Activated CD4-positive, CD25-positive, alpha-beta regulatory T cell treated with anti-CD3 and anti-CD28 coated beads, Interleukin-2, amount 50 U/mL, for 72 hours (primary cell): ENCODE measurements around the gene SPACA4.
"Not testable (repeated sequence)": the region's sequence is repeated elsewhere in the genome, so short reads cannot be mapped to it uniquely, and the experiment has no call there.

Experiments used
- DNase-seq: peaks from one replicate; pipeline ENCODE4 v3.0.0; 2021

SPACA4 gene, protein sequence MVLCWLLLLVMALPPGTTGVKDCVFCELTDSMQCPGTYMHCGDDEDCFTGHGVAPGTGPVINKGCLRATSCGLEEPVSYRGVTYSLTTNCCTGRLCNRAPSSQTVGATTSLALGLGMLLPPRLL

DNA sequence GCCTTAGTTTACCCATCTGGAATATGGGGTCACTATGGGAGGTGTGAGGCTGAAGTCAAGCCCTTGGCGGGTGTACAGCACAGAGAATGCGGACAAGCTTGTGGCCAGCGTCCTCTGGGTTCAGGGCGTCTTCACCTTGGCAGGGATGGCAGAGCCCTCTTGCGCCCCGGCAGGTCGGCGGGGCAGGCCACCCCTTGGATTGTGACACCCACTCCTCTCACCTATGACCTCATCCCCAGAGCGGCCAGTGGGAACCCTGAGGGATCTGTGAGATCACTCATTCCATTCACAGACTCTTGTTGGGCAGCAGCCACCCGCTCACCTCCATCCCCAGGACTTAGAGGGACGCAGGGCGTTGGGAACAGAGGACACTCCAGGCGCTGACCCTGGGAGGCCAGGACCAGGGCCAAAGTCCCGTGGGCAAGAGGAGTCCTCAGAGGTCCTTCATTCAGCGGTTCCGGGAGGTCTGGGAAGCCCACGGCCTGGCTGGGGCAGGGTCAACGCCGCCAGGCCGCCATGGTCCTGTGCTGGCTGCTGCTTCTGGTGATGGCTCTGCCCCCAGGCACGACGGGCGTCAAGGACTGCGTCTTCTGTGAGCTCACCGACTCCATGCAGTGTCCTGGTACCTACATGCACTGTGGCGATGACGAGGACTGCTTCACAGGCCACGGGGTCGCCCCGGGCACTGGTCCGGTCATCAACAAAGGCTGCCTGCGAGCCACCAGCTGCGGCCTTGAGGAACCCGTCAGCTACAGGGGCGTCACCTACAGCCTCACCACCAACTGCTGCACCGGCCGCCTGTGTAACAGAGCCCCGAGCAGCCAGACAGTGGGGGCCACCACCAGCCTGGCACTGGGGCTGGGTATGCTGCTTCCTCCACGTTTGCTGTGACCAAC, at the start of gene SPACA4:
TSS of gene SPACA4 (plus strand) at position 280 of the 896 bp plus-strand sequence. CDS start at position 517, 237 bp downstream.
- DNase-seq, result no peak

- no peak for DNase-seq
Observed at GRCh38 chr19:48556825-48557224, 49.7 kb upstream of the SPACA4 start.

DNA sequence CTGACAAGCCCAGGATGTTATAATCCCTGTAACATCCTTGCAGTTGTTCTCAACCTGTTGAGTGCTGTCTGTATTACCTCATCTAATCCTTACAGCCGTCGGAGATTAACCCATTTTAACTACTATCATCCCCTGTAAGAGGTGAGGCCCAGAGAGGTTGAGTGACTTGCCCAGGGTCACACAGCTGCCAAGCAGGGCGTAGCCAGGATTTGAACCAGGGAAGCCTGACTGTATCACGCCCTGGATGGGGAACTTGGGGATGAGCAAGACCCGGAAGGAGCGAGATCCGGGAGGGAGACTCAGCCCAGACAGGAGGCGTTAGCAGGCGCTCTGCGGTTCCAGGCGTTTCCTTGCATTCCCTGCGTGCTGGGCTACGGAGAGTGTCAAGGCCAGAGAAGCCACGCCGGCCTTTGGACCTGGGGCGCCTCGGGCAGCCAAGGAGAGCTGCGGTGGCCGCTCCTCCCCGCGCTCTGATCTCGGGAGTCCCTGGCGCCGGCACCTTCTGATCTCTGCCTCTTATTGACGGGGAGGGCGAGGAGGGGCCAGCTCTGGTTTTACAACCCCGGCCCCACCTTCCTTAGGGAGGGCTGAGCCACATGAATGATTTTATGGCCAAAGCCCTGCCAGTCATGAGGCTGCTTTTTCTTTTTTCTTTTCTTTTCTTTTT, 48.4 kb upstream of the SPACA4 start:
- no peak for DNase-seq

DNA sequence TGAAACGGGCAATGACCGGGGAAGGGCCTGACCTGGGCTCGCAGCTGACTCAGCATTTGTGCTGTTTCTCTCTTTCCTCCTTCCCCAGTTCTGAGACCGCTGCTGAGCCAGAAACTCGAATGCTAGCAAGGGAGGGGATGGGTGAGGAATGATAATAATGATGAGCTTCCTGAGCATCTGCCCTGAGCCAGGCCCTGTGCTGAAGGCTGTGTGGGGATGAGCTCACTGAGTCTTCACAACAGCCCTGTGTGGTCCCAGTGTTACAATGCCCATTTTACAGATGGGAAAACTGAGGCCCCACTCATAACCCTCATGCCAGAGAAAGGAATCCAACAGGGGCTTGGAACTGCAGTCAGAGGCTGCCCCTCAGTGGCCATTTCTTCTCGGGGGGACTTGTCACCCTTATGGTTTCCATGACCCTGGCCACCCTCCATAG, 46.4 kb upstream of the SPACA4 start:
- no peak for DNase-seq

DNA sequence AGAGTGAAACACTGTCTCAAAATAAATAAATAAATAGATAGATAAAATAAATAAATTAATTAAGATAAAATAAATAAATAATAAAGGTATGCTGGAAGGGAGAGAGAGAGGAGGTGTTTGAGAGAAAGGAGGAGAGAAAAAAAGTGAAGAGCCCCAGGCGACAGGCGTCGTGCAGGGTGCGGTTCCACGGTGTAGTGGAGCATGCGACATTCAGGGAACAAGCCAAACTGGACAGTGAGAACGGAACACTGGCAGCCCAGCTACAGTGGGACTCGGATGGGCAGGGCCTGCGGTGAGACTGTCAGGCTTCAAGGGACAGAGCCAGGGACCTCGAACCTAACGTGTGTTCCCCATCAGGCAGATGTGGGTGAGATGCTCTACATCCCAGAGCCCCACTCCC, 45.1 kb upstream of the SPACA4 start:
- DNase-seq, result no peak

DNA sequence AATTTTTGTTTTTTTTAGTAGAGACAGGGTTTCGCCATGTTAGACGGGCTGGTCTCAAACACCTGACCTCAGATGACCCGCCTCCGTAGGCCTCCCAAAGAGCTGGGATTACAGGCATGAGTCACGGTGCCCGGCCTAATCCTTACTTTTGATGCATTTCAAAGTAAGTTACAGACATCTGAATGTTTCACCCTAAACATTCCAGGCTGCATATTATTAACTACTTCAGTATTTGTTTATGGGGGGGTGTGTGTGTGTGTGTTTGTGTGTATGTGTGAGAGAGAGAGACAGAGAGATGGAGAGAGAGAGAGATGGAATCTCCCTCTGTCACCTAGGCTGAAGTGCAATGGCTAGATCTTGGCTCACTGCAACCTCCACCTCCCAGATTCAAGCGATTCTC, 41.5 kb upstream of the SPACA4 start:
- DNase-seq, result no peak

DNA sequence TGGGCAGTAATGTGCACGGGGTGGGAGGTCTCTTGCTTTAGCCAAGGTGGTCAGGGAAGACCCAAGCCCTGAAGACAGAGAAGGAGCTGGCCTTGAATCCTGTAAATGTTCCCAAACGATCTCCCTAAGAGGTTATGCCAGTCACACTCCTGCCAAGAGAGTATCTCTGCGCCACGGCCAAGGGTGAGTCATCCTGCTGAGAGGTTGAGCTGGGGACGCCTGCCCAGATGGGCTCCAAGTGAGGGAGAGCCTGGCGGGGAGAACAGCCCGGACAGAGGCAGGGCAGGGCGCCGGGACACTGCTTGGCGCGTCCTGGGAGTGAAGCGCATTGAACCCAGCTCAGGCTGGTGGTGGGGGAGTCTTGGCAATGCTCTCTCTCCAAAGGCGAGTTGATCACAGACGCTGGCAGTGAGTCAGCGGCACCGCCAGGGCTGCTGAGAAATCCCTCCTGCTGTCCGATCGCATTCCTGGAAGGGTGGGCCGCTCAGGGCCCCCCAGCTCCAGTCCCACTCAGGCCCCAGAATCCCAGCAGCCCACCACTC, 38.1 kb upstream of the SPACA4 start:
- DNase-seq, result no peak

DNA sequence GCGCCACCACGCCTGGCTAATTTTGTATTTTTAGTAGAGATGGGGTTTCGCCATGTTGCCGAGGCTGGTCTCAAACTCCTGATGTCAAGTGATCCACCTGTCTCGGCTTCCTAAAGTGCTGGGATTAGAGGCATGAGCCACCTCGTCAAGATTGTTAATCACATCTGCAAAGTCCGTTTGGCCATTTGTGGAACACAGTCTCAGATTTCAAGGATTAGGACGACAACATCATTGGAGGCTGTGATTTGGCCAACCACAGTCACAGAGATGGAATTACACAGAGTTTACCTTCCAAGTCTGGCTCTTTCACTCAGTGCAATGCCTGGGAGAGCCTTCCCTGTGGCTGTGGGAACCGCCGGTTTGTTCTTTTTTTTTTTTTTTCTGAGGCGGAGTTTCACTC, 36.7 kb upstream of the SPACA4 start:
- no peak for DNase-seq

GRCh38 chr19:48571378-48572162, 35.0 kb upstream of the SPACA4 start:
- no peak for DNase-seq

DNA sequence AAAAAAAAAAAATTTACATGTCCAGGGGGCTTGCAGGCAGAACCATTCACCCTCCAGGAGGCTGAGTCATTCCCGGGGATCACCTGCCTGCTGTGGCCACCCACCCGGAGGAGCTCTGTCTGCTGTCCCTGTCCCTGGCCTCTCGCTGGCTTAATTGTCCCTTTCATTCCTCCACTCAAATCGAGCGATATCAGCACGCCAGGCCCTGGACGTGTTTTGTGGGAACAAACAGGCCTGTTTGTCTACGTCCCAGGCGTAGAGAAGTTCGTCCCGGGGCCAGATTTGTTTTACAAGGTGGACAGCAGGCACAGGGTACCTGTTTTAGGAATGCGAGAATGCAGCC, 33.4 kb upstream of the SPACA4 start:
- no peak for DNase-seq

DNA sequence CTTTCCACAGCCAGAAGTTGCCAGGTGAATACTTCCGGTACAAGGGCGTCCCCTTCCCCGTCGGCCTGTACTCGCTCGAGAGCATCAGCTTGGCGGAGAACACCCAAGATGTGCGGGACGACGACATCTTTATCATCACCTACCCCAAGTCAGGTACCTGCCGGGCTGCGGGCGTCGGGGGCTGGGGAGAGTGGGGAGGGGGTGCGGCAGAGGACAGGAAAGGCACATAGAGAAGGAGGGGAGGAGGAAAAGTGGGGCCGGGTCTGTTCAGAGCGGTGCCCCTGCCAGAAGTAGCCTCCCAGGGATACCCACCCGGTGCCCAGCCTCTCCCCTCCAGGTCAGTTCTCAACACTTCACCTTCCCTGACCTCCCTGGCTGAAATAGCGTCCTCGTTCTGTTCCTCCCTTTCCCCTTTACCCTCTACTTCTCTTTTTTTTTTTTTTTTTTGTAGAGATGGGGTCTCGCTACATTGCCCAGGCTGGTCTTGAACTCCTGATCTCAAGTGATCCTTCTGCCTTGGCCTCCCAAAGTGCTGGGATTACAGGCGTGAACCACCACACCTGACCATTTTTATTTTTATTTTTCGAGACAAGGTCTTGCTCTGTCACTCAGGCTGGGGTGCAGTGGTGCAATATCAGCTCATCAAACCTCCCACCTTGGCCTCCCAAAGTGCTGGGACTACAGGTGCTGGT, 30.5 kb upstream of the SPACA4 start:
- DNase-seq, result no peak

DNA sequence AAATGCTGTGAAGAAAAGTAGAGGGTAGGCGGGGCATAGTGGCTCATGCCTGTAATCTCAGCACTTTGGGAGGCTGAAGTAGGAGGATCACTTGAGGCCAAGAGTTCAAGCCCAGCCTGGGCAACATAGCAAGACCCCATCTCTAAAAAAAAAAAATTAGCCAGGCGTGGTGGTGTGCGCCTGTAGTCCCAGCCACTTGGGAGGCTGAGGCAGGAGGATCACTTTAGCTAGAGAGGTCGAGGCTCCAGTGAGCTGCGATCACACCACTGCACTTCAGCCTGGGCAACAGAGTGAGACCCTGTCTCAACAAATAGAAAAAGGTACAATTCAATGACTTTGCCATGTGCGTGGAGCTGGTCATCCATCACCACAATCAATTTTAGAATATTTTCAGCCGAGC, 28.6 kb upstream of the SPACA4 start:
- DNase-seq, result not testable (repeated sequence)

DNA sequence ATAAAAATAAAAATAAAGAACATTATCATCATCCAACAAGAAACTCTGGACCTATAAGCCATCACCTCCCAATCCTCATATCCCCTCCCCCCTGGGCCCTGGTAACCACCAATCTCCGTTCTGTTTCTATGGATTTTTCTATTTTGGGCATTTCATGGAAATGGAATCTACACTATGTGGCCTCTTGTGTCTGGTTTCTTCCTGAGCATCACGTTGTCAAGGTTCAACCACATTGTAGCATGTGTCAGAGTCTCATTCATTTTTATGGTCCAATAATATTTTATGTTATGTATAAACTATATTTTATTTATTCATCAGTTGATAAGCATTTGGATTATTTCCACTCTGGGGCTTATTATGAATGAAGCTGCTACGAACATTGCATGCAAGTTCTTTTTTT, 27.7 kb upstream of the SPACA4 start:
- DNase-seq, result no peak

GRCh38 chr19:48582168-48582567, 24.4 kb upstream of the SPACA4 start:
- DNase-seq, result no peak

GRCh38 chr19:48587387-48587786, 19.2 kb upstream of the SPACA4 start:
- DNase-seq, result no peak

GRCh38 chr19:48588670-48589401, 17.7 kb upstream of the SPACA4 start:
- DNase-seq, result peak; percentile 94

GRCh38 chr19:48591021-48591420, 15.5 kb upstream of the SPACA4 start:
- DNase-seq, result no peak

DNA sequence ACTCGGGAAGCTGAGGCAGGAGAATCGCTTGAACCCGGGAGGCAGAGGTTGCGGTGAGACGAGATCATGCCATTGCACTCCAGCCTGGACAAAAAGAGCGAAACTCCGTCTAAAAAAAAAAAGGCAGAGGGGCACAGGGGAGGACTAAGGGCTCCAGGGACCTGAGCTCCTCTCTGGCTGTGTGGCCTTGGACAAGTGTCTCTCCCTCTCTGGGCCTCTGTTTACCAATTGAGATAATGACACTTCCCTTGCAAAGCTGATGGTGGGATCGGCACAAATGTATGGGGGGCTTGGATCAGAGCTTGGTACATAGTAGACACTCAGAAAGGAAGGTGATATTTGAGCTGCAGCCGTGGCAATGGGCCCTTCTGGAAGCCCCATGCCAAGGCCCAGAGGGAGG, 11.4 kb upstream of the SPACA4 start:
- DNase-seq, result no peak

DNA sequence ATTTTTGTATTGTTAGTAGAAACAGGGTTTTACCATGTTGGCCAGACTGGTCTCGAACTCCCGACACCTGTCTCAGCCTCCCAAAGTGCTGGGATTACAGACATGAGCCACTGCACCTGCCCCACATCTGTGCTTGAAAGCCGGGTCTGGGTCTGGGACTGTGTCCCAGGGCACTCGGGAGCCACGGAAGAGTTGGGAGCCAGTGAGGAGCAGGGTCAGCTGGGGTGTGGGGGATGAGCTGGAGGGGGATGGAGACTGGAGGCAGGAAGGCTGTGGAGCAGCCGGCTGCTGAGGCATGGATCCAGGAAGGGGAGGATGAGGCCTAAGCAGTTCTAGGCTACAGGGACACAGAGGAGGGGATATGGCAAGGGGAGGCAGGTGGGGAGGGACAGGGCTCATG, 10.7 kb upstream of the SPACA4 start:
- DNase-seq, result no peak

DNA sequence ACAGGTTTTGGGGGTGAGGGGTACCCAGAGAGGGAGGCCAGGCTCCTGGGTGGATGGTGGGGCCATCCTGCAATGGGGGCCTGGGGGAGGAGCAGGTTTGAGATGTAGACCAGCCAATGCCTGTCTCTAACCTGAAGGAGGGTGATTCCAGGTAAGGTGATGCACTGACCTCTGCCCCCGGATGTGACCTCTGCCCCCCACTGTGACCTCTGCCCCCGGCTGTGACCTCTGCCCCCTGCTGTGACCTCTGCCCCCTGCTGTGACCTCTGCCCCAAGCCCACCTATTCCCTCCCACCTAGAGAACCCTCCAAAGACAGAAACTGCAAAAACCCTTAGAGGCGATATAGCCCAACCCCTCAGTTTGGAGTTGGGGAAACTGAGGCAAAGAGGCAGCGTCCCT, 10.3 kb upstream of the SPACA4 start:
- no peak for DNase-seq

- no peak for DNase-seq
Observed at GRCh38 chr19:48596679-48597465, 9.7 kb upstream of the SPACA4 start.
